Measurements from ENCODE around the gene ADAMTS6. TPM values are rescaled to one million over a fixed set of nuclear protein-coding genes. Genes with fewer than 3 reads are reported as not detected.

ADAMTS6 gene
- total RNA-seq, 2 donors from 2014 or later: 0.91 to 20.7 TPM

DNA sequence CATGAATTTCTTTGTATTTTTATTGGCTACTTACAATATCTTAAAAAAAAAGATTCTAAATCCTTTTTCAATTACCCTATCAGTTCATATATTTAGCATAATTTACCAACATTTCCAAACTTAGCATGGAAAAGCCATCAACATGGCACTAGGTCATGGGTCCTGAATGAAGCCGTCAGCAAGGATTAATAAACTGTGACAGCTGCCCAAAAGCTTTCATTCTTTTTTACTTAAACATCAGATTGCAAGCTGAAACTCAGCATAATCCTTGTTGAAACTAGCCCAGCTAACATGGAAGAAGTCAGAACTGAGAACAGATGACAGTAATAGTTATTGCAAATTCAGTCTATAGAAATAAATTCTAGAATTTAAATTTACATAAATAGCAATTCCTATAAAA is 209.8 kb downstream of the ADAMTS6 start:
- WGBS: 72% methylated on average over 1 of the region's 1 CpG
- Histone ChIP-seq H3K36me3 (no peaks in the 10 kb centered on the region), H3K4me3 (no peak overlapping the region), H3K9me3 (no peaks in the 10 kb centered on the region), H3K27me3 (replicated peaks; ENCODE audit: insufficient read depth) (no peaks in the 10 kb centered on the region), H3K4me1 (replicated peaks) (no peaks in the 10 kb centered on the region), H3K27ac (no peak overlapping the region)
- TF ChIP-seq CTCF (IDR thresholded peaks at IDR 0.05) (no peak), POLR2A (IDR thresholded peaks at IDR 0.05) (no peak), POLR2AphosphoS5 (IDR thresholded peaks at IDR 0.05) (no peak)
- DNase-seq (ENCODE audit: low spot score): no peak
- intact Hi-C loops (cut with DNase I): no loop called here

DNA sequence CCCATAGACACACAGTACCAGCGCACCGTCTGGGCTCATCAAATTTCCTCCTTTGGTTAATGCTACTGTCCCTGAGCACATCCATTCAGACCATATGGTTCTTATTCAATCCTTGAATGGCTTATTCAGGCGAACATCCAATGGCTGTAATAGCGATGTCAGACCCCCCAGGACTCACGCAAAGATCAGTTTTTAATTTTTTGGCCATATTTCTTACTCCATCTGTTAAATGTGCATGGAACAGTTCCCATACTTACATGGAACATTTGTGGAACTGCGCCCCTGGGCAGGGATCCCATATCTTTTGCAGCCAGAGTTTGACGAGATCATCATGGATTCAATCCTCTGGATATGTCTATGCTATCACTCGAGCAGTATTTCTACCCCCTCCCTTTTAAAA is 213.2 kb downstream of the ADAMTS6 start:
- H3K4me3 ChIP-seq: no peak overlapping the region
- WGBS: 78% methylated on average over 8 of the region's 8 CpGs
- no peaks in the 10 kb centered on the region for H3K9me3 ChIP-seq
- no peak for DNase-seq (ENCODE audit: low spot score)
- no peak for TF ChIP-seq CTCF (IDR thresholded peaks at IDR 0.05)
- TF ChIP-seq POLR2A (IDR thresholded peaks at IDR 0.05): no peak
- TF ChIP-seq POLR2AphosphoS5 (IDR thresholded peaks at IDR 0.05): no peak
- H3K27ac ChIP-seq: no peak overlapping the region
- H3K4me1 ChIP-seq (replicated peaks): no peaks in the 10 kb centered on the region
- intact Hi-C loops (cut with DNase I): no loop called here
- no peaks in the 10 kb centered on the region for H3K36me3 ChIP-seq
- no peaks in the 10 kb centered on the region for H3K27me3 ChIP-seq (replicated peaks; ENCODE audit: insufficient read depth)

GRCh38 chr5:65264420-65264819 is 217.3 kb downstream of the ADAMTS6 start:
- no peak overlapping the region for H3K4me3 ChIP-seq
- no peaks in the 10 kb centered on the region for H3K27me3 ChIP-seq (replicated peaks; ENCODE audit: insufficient read depth)
- no peak for DNase-seq (ENCODE audit: low spot score)
- intact Hi-C loops (cut with DNase I): no loop called here
- H3K4me1 ChIP-seq (replicated peaks): no peaks in the 10 kb centered on the region
- no peaks in the 10 kb centered on the region for H3K36me3 ChIP-seq
- H3K9me3 ChIP-seq: no peaks in the 10 kb centered on the region
- no peak overlapping the region for H3K27ac ChIP-seq
- 32% methylated on average over 1 of the region's 1 CpG for WGBS
- no peak for TF ChIP-seq CTCF (IDR thresholded peaks at IDR 0.05)
- no peak for TF ChIP-seq POLR2A (IDR thresholded peaks at IDR 0.05)
- no peak for TF ChIP-seq POLR2AphosphoS5 (IDR thresholded peaks at IDR 0.05)

GRCh38 chr5:65263321-65263720 is 218.4 kb downstream of the ADAMTS6 start:
- H3K4me3 ChIP-seq: no peak overlapping the region
- H3K27me3 ChIP-seq (replicated peaks; ENCODE audit: insufficient read depth): no peaks in the 10 kb centered on the region
- 58% methylated on average over 3 of the region's 3 CpGs for WGBS
- H3K4me1 ChIP-seq (replicated peaks): no peaks in the 10 kb centered on the region
- no peak overlapping the region for H3K27ac ChIP-seq
- DNase-seq (ENCODE audit: low spot score): no peak
- H3K9me3 ChIP-seq: no peaks in the 10 kb centered on the region
- intact Hi-C loops (cut with DNase I): no loop called here
- TF ChIP-seq POLR2AphosphoS5 (IDR thresholded peaks at IDR 0.05) (no peak), CTCF (IDR thresholded peaks at IDR 0.05) (no peak), POLR2A (IDR thresholded peaks at IDR 0.05) (no peak)
- H3K36me3 ChIP-seq: no peaks in the 10 kb centered on the region

- Histone ChIP-seq H3K4me3 (no peak overlapping the region), H3K27me3 (replicated peaks; ENCODE audit: insufficient read depth) (no peaks in the 10 kb centered on the region), H3K4me1 (replicated peaks) (no peaks in the 10 kb centered on the region), H3K9me3 (no peaks in the 10 kb centered on the region), H3K36me3 (no peaks in the 10 kb centered on the region), H3K27ac (no peak overlapping the region)
- intact Hi-C loops (cut with DNase I): no loop called here
- WGBS: 2% methylated on average over 6 of the region's 6 CpGs
- no peak for DNase-seq (ENCODE audit: low spot score)
- TF ChIP-seq CTCF (IDR thresholded peaks at IDR 0.05): no peak
- no peak for TF ChIP-seq POLR2AphosphoS5 (IDR thresholded peaks at IDR 0.05)
- TF ChIP-seq POLR2A (IDR thresholded peaks at IDR 0.05): no peak
These were observed 219.1 kb downstream of the ADAMTS6 start for GRCh38 chr5:65262649-65263059.
